ENCODE measurements around the gene CBFA2T3.
"Not testable (repeated sequence)": the region's sequence is repeated elsewhere in the genome, so short reads cannot be mapped to it uniquely, and the experiment has no call there.

CBFA2T3 gene

GRCh38 chr16:88894681-88895300, 82.2 kb downstream of the CBFA2T3 start:
- Histone ChIP-seq H3K36me3 (no peaks in the 10 kb centered on the region), H3K4me3 (no peak overlapping the region), H3K27me3 (peaks cover 0 to 7% of the 10 kb centered on the region in 2 donors), H3K27ac (no peak overlapping the region), H3K9me3 (no peaks in the 10 kb centered on the region), H3K4me1 (no peaks in the 10 kb centered on the region)
- TF ChIP-seq, protein P1, sequence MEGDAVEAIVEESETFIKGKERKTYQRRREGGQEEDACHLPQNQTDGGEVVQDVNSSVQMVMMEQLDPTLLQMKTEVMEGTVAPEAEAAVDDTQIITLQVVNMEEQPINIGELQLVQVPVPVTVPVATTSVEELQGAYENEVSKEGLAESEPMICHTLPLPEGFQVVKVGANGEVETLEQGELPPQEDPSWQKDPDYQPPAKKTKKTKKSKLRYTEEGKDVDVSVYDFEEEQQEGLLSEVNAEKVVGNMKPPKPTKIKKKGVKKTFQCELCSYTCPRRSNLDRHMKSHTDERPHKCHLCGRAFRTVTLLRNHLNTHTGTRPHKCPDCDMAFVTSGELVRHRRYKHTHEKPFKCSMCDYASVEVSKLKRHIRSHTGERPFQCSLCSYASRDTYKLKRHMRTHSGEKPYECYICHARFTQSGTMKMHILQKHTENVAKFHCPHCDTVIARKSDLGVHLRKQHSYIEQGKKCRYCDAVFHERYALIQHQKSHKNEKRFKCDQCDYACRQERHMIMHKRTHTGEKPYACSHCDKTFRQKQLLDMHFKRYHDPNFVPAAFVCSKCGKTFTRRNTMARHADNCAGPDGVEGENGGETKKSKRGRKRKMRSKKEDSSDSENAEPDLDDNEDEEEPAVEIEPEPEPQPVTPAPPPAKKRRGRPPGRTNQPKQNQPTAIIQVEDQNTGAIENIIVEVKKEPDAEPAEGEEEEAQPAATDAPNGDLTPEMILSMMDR (IDR thresholded peaks at IDR 0.05), result no peak
- DNase-seq, result no peak
- intact Hi-C loops (cut with DNase I; ENCODE audit: low total_unique reads), result no loop called here

DNA sequence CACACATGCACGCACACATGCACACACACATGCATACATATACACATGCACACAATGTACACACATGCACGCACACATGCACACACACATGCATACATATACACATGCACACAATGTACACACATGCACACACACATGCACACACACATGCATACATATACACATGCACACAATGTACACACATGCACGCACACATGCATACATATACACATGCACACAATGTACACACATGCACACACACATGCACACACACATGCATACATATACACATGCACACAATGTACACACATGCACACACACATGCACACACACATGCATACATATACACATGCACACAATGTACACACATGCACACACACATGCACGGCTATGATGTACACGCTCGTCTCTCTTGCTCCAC, 82.7 kb downstream of the CBFA2T3 start:
- H3K9me3 ChIP-seq; H3K4me1 ChIP-seq; H3K27ac ChIP-seq; H3K27me3 ChIP-seq; intact Hi-C loops (cut with DNase I; ENCODE audit: low total_unique reads); H3K4me3 ChIP-seq; H3K36me3 ChIP-seq; DNase-seq: not testable (repeated sequence)

DNA sequence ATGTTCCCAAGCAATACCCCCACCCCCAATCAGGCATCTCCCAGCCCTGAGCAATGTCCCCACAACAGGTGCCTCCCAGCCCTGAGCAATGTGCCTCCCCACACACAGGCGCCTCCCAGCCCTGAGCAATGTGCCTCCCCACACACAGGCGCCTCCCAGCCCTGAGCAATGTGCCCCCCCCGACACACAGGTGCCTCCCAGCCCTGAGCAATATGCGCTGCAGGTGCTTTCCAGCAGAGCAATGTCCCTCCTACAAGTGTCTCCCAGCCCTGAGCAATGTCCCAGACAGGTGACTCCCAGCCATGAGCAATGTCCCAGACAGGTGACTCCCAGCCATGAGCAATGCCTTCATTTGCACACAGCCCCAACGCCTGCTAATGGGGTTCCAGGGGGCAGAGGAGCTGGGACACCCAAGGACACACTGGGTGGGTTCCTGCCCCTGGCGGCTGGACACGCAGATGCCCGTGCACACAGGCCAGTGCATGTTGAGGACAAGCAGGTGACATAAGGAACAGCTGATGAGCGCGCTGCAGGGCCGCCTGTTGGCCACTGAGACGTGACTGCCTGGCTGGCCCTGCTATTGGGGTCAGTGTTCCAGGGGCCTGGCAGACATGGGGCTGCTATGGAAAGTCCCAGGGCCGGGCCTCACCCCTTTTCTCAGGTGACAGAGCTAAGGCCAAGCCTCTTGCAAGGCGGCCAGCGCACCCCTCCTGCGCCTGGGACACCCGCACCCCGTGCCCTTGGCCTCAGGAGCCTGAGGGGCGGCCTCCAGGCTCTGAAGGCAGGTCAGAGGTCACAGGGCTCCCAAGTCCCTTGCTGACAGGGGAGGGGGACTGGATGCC, 83.7 kb downstream of the CBFA2T3 start:
- TF ChIP-seq, protein P1 (IDR thresholded peaks at IDR 0.05), result no peak
- H3K4me3 ChIP-seq, result no peak overlapping the region
- no peak for DNase-seq
- no peaks in the 10 kb centered on the region for H3K9me3 ChIP-seq
- H3K4me1 ChIP-seq, result no peaks in the 10 kb centered on the region
- H3K36me3 ChIP-seq, result no peaks in the 10 kb centered on the region
- H3K27me3 ChIP-seq, result peaks cover 0 to 8% of the 10 kb centered on the region in 2 donors
- H3K27ac ChIP-seq, result no peak overlapping the region
- intact Hi-C loops (cut with DNase I; ENCODE audit: low total_unique reads), result no loop called here

GRCh38 chr16:88892065-88892464, 84.9 kb downstream of the CBFA2T3 start:
- Histone ChIP-seq H3K36me3 (no peaks in the 10 kb centered on the region), H3K4me1 (no peaks in the 10 kb centered on the region), H3K27ac (no peak overlapping the region), H3K27me3 (peaks cover 0 to 8% of the 10 kb centered on the region in 2 donors), H3K4me3 (no peak overlapping the region), H3K9me3 (no peaks in the 10 kb centered on the region)
- DNase-seq, result no peak
- intact Hi-C loops (cut with DNase I; ENCODE audit: low total_unique reads), result no loop called here
- TF ChIP-seq, protein P1 (IDR thresholded peaks at IDR 0.05), result no peak

GRCh38 chr16:88891083-88891482, 85.9 kb downstream of the CBFA2T3 start:
- H3K36me3 ChIP-seq, result no peaks in the 10 kb centered on the region
- TF ChIP-seq, protein P1 (IDR thresholded peaks at IDR 0.05), result no peak
- H3K27ac ChIP-seq, result no peak overlapping the region
- H3K9me3 ChIP-seq, result no peaks in the 10 kb centered on the region
- DNase-seq, result no peak
- intact Hi-C loops (cut with DNase I; ENCODE audit: low total_unique reads), result no loop called here
- H3K27me3 ChIP-seq, result peaks cover 0 to 13% of the 10 kb centered on the region in 2 donors
- no peaks in the 10 kb centered on the region for H3K4me1 ChIP-seq
- no peak overlapping the region for H3K4me3 ChIP-seq

DNA sequence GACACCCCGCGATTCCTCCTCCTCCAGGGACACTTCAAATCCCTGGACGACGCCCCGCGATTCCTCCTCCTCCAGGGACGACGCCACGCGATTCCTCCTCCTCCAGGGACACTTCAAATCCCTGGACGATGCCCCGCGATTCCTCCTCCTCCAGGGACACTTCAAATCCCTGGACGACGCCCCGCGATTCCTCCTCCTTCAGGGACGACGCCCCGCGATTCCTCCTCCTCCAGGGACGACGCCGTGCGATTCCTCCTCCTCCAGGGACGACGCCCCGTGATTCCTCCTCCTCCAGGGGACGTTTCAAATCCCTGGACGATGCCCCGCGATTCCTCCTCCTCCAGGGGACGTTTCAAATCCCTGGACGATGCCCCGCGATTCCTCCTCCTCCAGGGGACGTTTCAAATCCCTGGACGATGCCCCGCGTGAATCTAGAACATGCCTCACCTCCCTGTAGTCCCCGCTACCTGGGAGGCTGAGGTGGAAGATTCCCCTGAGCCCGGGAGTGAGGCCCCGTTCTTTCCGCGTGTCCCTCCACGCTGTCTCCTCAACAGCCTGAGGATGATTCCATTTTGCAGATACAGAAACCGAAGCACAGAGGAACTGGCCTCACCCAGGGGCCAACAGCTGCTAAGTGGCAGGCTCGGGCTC, 87.2 kb downstream of the CBFA2T3 start:
- H3K27me3 ChIP-seq, result peaks cover 0 to 25% of the 10 kb centered on the region in 2 donors
- intact Hi-C loops (cut with DNase I; ENCODE audit: low total_unique reads); H3K4me1 ChIP-seq; H3K36me3 ChIP-seq; H3K9me3 ChIP-seq; H3K4me3 ChIP-seq; H3K27ac ChIP-seq; DNase-seq: not testable (repeated sequence)
